T-helper 2 cell treated with Interferon-gamma antibody and Interleukin-4, amounts not matched to agents 100 ng/mL and 5 ng/mL, for 36 hours (primary cell): ENCODE measurements around the gene SRPK3. TPM values are rescaled to one million over a fixed set of nuclear protein-coding genes. Genes with fewer than 3 reads are reported as not detected.

ENCODE experiments used
- intact Hi-C: fragments of 100-400 bp; cut with micrococcal nuclease; formaldehyde crosslinking; loops from one replicate; pipeline ENCODE4 v1.15.1; 2023
- total RNA-seq: library from RNA; stranded (reverse); gene quantifications from 2 replicates; pipeline ENCODE4 v1.2.3, GENCODE V29; 2022

The SRPK3 gene
- total RNA-seq, 1 donor from 2014 or later: not detected

- intact Hi-C loops: no loop called here
These were observed 49.2 kb downstream of the SRPK3 start, which contains the start of gene PDZD4 for GRCh38 chrX:153829799-153830639. Gene PDZD4 (minus strand): TSS chrX:153830544. CDS start chrX:153830298, 246 bp downstream.

DNA sequence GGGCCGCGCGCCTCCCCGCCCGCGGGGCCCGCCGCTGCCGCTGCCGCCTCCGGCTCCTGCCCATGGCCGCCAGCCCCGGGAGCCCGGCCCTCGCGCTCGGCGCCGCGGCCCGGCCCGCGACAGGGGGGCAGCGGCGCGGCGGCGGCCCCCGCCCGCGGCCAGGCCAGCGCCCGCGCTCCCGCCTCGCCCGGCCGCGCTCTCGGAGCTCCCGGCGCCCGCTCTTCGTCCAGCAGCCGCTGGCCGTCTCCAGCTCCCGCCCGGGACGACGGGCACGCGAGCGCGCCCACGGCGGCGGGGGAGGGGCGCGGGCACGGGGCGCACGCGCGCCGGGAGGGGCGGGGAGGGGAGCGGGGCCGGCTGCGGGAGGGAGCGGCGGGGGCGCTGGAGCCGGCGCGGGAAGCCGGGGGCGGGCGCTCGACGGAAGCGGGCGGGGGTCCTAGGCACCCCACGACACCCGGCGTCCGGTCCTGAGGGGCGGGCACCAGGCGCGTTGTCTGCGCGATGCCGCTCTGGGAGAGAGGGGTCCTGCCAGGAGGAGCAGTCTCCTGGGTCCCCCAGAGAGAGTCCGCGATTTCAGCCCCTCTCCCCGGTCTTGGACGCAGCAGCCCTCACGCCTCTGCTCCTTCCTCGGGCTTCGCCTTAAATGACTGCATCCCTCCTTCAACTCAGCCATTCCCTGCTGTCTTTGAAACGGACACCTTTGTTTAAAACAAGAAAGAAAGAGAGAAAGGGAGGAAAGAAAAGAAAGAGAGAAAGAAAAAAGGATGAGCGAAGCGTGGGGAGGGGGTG is 50.0 kb downstream of the SRPK3 start:
- intact Hi-C loops: no loop called here

- intact Hi-C loops: no loop called here
These were observed 50.7 kb downstream of the SRPK3 start for GRCh38 chrX:153831429-153832150.

GRCh38 chrX:153832728-153833127 is 51.9 kb downstream of the SRPK3 start:
- intact Hi-C loops: no loop called here

Other genes starting within 250 kb of the SRPK3 start
- 25.4 and 28.5 TPM in 2 replicates for gene CCNQ, start 181.9 kb upstream of the SRPK3 start, total RNA-seq
- gene DUSP9, start 133.8 kb upstream of the SRPK3 start, total RNA-seq: not detected in 2 replicates
- 0.32 TPM in 1 of 2 replicates, not detected in the other for gene PNCK, start 107.2 kb upstream of the SRPK3 start, total RNA-seq
- gene SLC6A8, start 93.1 kb upstream of the SRPK3 start, total RNA-seq: 1.0 and 1.4 TPM in 2 replicates
- gene BCAP31, start 56.7 kb upstream of the SRPK3 start, total RNA-seq: 155 and 157 TPM in 2 replicates
- 12.4 and 13.1 TPM in 2 replicates for gene ABCD1, start 56.2 kb upstream of the SRPK3 start, total RNA-seq
- gene PLXNB3, start 16.8 kb upstream of the SRPK3 start, total RNA-seq: 1.2 and 1.9 TPM in 2 replicates
- 72.7 and 76.4 TPM in 2 replicates for gene IDH3G, start 13.3 kb downstream of the SRPK3 start, total RNA-seq
- 287 and 297 TPM in 2 replicates for gene SSR4, start 13.6 kb downstream of the SRPK3 start, total RNA-seq
- 0.68 and 0.70 TPM in 2 replicates for gene PDZD4, start 49.5 kb downstream of the SRPK3 start, total RNA-seq
- gene L1CAM, start 105.1 kb downstream of the SRPK3 start, total RNA-seq: 6.3 and 8.5 TPM in 2 replicates
- gene AVPR2, start 123.6 kb downstream of the SRPK3 start, total RNA-seq: not detected in 2 replicates
- 245 and 265 TPM in 2 replicates for gene ARHGAP4, start 145.2 kb downstream of the SRPK3 start, total RNA-seq
- 92.1 and 94.4 TPM in 2 replicates for gene NAA10, start 154.0 kb downstream of the SRPK3 start, total RNA-seq
- 10.6 and 12.3 TPM in 2 replicates for gene RENBP, start 163.6 kb downstream of the SRPK3 start, total RNA-seq
- 115 and 119 TPM in 2 replicates for gene HCFC1, start 190.8 kb downstream of the SRPK3 start, total RNA-seq
- 4.9 and 5.9 TPM in 2 replicates for gene TMEM187, start 191.7 kb downstream of the SRPK3 start, total RNA-seq
- 136 and 144 TPM in 2 replicates for gene IRAK1, start 238.9 kb downstream of the SRPK3 start, total RNA-seq